GM19463 (cell line): ENCODE measurements around the gene OR2F1.

Source experiments
- ATAC-seq: cut with Tn5 transposase; IDR thresholded peaks from one replicate; pipeline ENCODE4 v1.9.1; 2021; ENCODE audit warnings: mild to moderate bottlenecking, moderate library complexity; ENCODE audit not compliant: unreplicated experiment

Gene OR2F1, protein sequence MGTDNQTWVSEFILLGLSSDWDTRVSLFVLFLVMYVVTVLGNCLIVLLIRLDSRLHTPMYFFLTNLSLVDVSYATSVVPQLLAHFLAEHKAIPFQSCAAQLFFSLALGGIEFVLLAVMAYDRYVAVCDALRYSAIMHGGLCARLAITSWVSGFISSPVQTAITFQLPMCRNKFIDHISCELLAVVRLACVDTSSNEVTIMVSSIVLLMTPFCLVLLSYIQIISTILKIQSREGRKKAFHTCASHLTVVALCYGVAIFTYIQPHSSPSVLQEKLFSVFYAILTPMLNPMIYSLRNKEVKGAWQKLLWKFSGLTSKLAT

DNA sequence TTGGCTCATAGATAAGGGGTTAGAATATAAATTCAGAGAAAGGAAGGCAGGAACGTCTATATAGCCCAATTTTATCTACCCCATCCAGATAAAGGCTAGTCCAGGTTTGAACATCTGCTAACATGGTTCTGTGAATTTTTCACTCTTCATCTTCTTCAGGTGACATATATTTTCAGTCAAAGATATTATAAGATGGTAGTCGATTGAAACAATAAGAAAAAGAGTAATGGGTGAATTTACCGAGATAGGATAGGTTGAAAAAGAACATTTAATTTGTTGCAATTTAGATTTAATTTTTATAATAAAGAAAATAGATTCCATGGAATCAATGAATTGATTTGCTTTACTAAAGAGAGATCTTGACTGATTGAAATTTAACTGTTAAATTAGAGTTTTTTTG is at the start of gene OR2F1:
Gene OR2F1, plus strand, starts transcription at position 301 of the 400 bp plus-strand sequence. CDS start 5,127 bp downstream, outside the sequence.
- no peak for ATAC-seq

DNA sequence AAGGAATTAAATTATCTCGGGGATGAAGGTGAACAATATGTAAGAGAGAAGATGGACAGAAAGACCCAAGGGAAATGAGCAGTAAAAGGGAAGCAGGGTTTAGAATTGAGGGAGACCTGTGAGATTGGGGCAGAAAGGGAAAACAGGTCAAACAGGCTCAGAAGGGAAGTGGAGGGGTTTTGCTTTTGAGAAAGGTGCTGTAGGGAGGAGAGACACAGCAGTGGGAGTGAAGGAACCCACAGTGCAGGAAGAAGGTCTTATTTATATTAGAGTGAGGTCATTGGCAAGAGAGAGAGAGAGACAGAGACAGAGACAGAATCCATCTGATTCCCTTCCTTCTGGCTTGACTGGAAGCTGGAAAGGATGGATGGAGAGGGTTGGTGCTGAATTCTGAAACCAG is 49.1 kb upstream of the OR2F1 start:
- no peak for ATAC-seq

DNA sequence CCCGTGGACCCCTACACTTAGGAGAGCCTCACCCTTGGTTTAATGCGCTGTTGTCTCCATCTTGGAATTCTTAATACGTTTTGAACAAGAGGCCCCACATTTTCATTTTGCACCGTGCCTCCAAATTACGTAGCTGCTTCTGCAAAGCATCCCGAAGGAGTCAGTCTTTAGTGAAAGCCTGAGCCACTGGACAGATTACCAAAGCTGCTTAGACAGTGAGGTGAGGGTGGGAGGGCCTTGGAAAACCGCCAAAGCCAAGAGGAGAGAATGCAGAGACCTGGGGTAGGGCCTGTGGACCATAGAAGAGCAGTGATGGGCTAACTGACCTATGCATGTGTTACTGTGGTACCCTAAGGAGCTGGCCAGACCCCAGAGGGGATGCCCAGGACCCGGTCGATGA is 48.5 kb upstream of the OR2F1 start:
- ATAC-seq = no peak

DNA sequence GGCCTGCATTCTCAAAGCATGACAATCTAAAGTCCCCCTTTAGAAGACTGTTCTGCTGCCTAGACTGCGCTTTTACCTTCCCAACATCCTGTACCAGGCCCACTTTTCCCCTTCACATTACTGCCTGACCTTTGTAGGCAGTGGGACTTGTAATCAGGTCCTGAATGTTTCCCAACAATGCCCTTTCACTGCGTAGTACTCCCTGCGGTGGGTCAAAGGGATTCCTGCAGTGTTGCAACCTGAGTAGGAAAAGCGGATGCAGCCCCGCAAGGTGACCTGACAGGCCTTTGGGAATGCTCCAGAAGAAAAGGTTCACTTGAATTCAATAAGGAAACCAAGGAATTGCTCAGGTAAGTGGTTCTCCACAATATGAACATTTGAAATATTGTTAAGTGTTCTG is 47.7 kb upstream of the OR2F1 start:
- ATAC-seq = no peak

DNA sequence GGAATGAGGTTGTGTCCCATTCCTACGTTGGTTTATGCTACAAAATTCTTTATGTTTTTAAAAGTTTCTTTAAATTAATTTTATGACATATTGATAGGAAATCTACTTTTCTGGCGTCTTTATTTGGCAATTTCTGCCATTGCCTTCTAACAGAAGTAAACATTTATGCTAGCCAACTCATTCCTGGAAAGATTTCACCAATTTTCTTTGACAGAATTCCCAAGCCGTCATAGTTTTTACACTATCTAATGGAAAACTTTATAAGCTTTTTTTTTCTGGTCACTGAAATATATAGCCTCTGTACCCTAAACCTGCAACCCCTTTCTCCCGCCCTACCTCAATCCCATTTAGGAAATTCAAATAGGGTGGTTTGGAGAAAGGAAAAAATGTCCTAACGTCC is 46.5 kb upstream of the OR2F1 start:
- no peak for ATAC-seq

DNA sequence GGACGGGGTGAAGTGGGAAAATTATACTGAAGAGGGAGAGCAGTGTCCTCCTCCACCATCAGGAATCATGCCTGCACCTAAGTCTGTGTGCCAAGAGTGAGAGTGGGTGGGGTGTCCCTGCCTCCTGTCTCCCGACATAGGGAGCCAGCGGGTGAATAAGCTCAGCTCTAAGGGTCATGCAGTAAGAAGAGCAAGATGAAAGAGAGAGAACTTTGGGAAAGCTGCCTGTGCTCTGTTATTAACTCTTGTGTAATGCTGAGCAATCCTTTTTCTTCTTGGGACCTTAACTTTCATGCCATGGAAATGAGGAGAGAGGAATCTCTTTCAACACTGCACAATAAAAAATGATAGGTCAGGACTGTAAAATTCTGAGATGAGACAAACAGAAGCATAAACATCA is 44.8 kb upstream of the OR2F1 start:
- no peak for ATAC-seq

DNA sequence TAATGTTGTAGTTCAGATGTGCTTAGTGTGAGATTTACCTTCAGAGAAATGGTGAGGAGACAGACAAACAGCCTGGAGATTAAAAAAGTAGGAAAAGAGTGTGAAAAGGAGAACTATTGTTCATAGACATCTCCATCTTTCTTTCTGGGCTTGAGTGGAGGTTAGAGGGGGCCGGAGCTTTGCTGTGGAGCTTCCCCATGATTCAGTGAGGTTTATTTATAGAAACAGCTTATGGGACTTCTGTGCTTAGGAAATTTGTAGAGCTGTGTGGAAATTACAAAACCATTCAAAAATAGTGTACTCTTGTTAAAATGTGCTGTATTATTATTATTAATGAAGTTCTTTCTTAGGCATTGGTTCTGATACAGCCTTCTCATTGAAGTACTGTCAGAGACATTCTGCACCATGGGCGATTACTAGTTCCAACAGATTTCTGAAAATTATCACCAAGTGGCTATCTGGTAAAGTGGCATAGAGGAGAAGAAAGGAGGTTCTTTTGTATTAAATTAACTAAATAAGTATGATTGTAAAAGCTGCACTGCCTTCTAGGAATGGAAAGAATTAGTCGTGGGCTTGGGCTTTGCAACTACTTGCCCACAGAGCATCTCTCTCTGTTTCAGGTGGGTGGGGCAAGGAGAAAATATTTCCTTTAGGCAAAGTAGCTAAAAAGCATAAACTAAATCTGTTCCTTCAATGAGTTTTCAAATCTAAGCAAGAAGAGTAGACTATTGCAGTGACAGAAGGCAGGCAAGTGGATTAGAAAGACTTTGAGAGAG is 44.0 kb upstream of the OR2F1 start:
- ATAC-seq = no peak

DNA sequence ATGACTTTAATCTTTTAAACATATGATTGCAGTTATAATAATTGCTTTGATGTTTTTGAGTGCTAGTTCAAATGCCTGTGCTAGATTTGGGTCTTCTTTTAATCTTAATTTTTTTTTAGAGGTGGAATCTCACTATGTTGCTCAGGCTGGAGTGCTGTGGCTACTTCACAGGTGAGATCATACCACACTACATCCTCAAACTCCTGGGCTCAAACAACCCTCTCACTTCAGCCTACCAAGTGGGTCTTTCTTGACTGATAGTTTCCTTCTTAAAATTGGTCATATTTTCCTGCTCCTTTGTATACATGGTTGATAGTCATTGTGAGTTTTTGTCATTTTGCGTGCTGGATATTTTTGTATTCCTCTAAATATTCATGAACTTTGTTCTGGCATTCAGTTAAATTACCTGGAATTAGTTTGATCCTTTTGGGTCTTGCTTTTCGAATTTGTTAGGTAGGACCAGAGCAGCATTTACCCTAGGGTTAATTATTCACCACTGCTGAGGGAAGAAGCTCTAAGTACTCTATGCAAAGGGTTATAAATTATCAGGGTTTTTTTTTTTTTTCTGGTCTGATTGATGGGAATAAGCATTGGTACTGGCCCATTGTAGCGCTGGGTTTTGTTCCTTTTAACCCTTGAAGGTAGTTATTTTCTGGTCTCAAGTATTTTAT is 40.6 kb upstream of the OR2F1 start:
- no peak for ATAC-seq

DNA sequence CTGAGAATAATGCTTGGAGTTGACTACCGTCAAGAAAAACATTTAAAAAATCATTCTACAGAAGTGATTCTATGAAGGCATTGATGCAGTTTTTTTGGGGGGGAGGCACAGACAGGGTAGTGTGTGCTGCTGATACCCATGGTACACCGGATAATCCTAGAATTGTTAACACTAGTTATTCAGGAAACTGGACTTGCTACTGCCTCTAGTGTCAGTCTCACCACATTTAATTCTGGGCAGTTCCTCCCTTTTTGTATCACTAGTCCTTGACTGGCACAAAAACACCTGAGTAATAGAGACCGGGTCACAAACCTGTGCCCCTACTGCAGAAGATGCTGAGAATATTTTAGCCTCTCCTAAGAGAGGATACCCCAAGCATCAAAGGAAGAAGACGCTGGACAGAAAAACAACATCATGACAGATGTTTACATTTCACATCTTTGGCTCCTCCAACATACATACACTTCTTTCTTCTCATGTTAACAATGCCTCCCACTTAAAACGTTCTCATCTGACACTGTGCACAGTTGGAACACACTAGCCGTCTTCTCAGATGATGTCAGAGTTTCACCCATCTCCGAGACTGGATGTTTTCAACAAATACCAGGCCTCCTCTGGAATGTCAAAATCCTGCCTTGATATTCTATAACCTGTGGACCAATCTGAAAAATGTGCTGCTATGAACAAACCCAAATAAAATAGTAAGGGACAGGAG is 39.5 kb upstream of the OR2F1 start:
- ATAC-seq = no peak

DNA sequence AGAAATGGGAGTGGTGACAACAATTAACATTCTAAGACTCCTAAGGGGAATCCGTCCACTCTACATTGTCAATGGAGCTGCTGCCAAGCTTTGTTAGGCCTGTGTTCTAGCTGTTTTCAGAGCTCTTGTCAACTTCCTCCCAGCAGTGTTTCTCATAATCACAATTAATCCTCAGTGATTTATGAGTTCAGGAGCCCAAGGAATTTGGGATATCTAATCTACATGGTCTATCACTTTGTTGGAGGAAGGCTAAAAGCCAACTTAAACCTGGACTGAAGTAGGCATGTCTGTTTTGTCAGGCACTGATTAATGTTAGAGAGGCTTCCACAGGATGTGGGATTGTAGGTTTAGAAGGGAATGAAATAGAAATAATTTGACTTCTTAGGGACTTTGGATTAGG is 29.8 kb upstream of the OR2F1 start:
- no peak for ATAC-seq

DNA sequence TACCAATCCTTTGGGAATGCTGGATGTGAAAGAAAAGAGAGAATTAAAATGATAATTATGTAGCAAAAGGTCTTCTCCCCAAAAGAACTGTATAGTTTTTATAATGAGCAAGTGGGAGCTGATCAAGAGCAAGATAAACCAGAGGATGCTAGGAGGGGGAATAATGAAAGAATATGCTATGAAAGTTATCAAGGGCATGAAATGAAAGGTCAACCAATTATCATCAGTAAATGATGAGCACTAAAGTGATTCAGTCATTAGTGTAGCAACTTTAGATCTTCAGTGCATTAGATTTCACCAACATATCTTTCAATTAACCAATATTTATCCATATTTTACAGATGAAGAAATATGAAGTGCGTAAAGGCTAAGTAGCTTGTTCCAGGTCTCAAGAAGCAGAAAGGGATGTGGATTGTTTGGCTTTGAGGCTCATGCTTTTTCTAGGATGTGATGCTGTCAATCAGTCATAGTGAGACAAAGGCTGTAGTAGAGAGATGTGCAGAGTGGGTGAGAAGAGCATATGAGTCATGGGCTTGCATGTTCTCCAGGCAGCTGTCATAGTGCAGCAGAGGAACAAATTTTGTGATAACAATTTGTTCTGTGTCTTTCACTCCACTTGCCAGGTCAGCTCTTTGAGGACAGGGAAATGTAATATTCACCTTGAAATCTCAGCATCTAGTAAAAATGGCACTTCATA is 25.3 kb upstream of the OR2F1 start:
- ATAC-seq = peak; percentile 76

DNA sequence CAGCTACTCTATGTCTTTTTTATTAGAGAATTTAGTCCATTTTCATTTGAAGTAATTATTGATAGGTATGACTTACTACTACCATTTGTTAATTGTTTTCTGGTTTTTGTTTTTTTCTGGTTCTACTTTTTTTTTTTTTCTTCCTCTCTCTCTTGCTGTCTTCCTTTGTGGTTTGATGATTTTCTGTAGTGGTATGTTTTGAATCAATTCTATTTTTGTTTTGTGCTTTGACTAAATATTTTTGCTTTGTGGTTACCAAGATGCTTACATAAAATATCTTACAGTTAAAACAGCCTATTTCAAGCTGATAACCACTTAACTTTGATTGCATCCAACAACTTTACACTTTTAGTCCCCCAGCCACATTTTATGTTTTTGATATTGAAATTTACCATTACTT is 22.9 kb upstream of the OR2F1 start:
- no peak for ATAC-seq

DNA sequence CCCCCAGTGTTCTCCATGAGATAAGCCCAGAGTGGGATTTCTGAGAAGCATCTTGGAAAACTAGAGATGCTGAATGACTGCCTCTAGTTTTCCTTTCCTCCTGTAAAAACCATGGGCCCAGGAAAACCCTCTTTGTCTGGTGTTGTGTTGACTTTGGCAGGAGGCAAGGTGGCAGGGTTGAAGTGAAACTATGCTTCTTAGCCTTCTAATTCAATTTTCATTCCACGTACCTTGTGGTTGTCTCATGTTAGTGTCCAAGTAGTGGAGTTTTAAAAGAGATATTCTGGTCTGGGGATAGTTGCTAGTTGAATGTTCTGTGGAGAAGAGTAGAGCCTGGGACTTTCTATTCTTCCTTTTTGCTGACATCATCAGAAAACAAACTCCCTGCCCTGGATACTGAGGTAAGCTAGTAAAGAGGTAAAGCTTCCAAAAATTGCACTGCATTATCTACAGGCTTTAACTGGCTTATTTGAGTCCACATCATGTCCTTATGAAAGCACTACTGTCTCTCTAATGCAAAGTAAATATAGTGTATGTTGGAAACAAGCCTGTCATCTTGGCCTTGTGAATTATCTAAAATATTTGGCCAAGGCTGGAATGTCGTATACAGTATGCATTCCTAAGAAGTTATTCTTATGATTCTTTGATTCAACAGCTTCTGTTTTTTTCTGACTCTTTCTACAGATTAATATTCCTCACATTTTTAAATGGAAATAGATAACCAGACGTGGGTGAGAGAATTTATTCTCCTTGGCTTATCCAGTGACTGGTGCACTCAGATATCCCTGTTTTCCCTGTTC is 19.9 kb upstream of the OR2F1 start, which contains the start of gene OR2F2:
Gene OR2F2, plus strand, starts transcription at position 708 of the 800 bp plus-strand sequence. Its CDS starts 0 bp downstream, at position 708.
- no peak for ATAC-seq

DNA sequence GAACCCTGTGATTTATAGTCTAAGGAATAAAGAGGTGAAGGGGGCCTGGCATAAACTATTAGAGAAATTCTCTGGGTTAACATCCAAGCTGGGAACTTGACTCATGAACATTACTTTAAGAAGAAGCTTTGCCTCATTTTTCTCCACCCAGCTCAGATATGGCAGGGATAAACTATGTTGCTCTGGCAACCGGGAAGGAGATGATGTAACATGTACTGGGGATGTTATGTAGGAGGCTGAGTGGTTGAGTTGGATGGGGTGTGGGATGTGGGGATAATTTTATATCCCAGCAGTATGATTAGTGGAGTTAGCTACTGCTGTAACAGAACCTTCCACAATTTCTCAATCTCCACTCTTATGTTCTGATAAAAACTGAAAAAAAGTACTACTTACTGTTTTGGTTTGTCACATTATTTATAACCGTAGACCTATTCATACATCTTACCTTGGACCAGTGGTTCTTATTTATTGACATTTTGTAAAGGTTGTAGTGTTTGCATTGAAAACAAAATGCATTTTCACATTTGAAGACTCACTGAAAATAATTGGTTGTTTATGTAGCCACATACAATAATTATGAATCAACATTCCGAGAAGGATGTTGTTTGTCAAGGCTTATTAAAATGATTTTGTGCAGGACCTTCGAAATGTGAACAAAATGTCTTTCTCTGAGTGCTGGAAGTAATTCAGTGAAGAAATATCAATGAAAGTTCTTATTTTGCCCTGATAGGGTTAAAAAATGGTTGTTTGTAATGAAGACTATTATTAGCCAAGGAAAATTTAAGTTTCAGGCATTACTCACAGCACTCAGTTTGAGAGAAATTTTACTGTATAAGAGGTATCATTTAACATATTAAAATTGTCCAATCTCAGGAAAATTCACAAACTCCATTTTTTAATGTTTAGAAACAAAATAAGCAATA is 18.3 kb upstream of the OR2F1 start:
- ATAC-seq = no peak

DNA sequence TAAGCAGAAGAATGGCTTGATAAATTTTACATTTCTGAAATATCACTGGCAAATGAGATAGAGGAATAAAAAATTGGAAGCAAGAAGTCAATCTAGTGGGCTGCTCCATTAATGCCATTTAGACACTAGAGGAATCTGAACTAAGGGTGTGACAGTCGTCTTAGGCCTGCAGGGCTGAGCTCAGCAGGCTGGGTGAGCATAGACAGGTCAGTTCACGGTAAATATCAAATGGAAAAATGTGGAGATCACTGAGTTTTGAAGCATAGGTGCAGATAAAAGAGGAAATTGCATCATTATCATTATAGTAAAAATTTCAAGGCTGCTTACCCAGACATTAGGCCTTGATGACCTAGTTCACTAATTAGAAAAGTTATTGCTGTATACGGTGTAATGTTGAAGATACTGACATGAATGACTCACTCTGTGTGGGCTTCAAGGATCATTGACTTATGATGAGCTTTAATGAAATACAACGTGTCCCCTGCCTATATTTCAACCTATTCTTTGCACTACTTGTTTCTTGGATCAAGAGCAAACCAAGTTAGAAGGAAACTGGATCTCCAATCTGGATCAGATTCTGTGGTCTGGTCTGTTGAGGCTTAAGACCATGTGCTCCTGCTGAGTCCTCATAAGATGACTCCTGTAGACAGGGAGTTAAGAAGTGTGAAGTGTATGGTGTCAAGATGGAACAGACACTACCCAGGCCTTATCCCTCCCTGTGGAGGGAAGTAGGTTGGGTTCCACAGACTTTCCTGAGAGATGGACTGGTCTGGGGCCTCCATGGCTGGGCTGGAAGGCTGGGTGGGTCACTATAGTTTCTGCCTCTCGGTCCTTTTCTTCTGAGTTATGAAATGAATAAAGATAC is 16.0 kb upstream of the OR2F1 start:
- no peak for ATAC-seq

DNA sequence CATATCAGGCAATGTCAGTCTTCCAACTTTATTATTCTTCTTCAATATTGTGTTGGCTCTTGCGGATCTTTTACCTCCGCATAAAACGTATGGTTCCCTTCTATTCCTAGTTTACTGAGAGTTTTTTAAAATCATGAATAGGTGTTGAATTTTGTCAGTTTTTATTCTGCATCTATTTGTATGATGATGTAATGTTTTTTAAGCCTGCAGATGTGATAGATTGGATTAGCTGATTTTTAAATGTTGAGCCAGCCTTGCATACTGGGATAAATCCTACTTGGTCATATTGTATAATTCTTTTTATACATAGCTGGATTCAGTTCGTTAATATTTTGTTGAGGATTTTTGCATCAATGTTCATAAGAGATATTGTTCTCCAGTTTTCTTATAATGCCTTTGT is 9.2 kb upstream of the OR2F1 start:
- ATAC-seq = no peak

DNA sequence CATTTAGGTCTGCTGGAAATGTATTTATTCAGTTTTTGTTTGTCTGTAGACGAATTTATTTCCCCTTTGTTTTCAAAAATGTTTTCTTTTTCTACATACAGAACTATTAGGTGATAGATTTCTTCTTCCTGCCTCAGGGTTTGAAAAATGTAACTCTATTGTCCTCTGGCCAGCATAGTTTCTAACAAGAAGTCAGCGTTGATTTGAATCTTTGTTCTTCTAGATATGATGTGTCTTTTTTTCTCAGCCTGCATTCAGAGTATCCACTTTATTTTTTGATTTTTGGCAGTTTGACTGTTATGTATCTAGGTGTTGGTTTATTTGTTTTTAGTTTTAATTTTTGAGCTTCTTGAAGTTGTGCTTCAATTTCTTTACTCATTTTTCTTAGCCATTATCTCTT is 7.5 kb upstream of the OR2F1 start:
- no peak for ATAC-seq

DNA sequence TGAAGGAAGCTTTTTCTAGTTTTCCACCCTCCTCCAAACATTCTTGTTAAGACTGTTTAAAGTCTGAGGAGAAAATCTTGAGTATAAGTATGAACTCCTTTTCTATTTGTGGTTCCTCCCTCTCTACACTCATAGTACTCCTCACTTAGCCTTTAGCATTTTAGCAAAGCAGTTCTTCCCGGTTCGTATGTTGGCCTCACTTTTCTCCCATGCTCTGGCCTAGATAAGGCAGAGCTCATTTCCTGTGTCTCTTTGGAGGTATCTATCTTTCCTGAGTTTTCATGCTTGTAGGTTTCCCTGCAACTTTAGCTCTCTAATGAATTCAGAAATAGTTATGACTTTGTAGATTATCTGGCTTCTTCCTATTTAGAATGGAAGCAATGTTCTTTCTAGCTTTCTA is 5.9 kb upstream of the OR2F1 start:
- no peak for ATAC-seq
